ENCODE results near the gene ARHGEF3.

GRCh38 chr3:56788521-56788920, 13.2 kb downstream of the ARHGEF3 start:
- no peak for TF ChIP-seq CTCF (IDR thresholded peaks at IDR 0.05; ENCODE audit: low read length)
- no peak for TF ChIP-seq EZH2 (IDR thresholded peaks at IDR 0.05; ENCODE audit: borderline replicate concordance, low read length)
